Tibial nerve (tissue), 4 donors: ENCODE measurements around the gene DDIT4L.
"Not testable (repeated sequence)": the region's sequence is repeated elsewhere in the genome, so short reads cannot be mapped to it uniquely, and the experiment has no call there.

Experiments used
- CTCF ChIP-seq, 5 experiments: fragments of 200-600 bp in 3 of 5; fragments of 450-650 bp in 2 of 5; sonication (generic) in 3 of 5; IDR thresholded peaks; one replicate each; pipeline ENCODE4 v1.5.1; 2016 to 2019; ENCODE audit warnings: antibody characterized with exemption in 5 of 5, mild to moderate bottlenecking in 3 of 5, moderate library complexity in 2 of 5
- EP300 ChIP-seq, 2 donors: sonication (generic); formaldehyde crosslinking; IDR thresholded peaks; one replicate each; pipeline ENCODE4 v1.6.1; 2017; ENCODE audit warnings: antibody characterized with exemption in 2 of 2, mild to moderate bottlenecking in 1 of 2
- POLR2A ChIP-seq, 2 donors: fragments of 450-650 bp; IDR thresholded peaks; one replicate each; pipeline ENCODE4 v1.6.1; 2017; ENCODE audit warnings: antibody characterized with exemption in 2 of 2, mild to moderate bottlenecking in 2 of 2, moderate library complexity in 2 of 2

- not testable (repeated sequence) for TF ChIP-seq CTCF, EP300, POLR2A (IDR thresholded peaks at IDR 0.05)
These were observed 6.3 kb upstream of the DDIT4L start for GRCh38 chr4:100196388-100197071.
